Prostate gland (tissue), 2 donors: ENCODE results near the gene AUTS2.

Experiments
- POLR2A ChIP-seq: fragments of 450-650 bp; IDR thresholded peaks from one replicate; pipeline ENCODE4 v1.6.1; 2016; ENCODE audit warnings: antibody characterized with exemption, mild to moderate bottlenecking
- TF ChIP-seq, protein P1 (sequence below), 4 experiments: fragments of 200-600 bp in 2 of 4; fragments of 450-650 bp in 2 of 4; sonication (generic) in 2 of 4; IDR thresholded peaks; 1 replicate in 3 of 4; 2 replicates in 1 of 4; pipeline ENCODE4 v1.5.1; 2016 to 2019; ENCODE audit warnings: antibody characterized with exemption in 4 of 4, mild to moderate bottlenecking in 2 of 4, moderate library complexity in 2 of 4

- TF ChIP-seq, protein P1, sequence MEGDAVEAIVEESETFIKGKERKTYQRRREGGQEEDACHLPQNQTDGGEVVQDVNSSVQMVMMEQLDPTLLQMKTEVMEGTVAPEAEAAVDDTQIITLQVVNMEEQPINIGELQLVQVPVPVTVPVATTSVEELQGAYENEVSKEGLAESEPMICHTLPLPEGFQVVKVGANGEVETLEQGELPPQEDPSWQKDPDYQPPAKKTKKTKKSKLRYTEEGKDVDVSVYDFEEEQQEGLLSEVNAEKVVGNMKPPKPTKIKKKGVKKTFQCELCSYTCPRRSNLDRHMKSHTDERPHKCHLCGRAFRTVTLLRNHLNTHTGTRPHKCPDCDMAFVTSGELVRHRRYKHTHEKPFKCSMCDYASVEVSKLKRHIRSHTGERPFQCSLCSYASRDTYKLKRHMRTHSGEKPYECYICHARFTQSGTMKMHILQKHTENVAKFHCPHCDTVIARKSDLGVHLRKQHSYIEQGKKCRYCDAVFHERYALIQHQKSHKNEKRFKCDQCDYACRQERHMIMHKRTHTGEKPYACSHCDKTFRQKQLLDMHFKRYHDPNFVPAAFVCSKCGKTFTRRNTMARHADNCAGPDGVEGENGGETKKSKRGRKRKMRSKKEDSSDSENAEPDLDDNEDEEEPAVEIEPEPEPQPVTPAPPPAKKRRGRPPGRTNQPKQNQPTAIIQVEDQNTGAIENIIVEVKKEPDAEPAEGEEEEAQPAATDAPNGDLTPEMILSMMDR (IDR thresholded peaks at IDR 0.05): no peak
- no peak for TF ChIP-seq POLR2A
These were observed 12.3 kb downstream of the AUTS2 start for GRCh38 chr7:69610374-69611084.
